ENCODE measurements around the gene CEP112. TPM values are rescaled to one million over a fixed set of nuclear protein-coding genes. Genes with fewer than 3 reads are reported as not detected.

CEP112 gene
- total and polyA plus RNA-seq, 9 of the 15 experiments (the other 6 are each of a cell fraction or from before 2014, with no cell fraction given): 0.84 TPM; not detected in 8

DNA sequence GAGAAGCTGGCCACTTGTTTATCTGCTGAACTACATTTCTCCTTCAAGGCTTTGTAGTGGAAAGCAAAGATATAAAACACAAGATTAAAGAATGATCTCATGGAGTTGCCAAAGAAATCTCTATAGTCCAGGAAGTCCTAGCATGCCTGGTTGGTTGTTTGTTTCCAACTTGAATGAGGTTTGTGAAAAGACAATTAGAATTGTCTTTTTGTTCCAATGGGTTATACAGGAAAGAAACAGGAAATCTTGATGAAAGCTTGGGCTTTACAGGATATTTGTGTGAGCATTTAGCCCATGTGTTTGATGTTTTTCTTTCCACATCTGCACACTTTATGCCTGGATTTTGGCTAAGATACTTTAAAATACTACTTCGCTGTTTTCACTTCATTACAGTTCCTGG is 273.4 kb downstream of the CEP112 start (continued):
- TF ChIP-seq, protein P1, sequence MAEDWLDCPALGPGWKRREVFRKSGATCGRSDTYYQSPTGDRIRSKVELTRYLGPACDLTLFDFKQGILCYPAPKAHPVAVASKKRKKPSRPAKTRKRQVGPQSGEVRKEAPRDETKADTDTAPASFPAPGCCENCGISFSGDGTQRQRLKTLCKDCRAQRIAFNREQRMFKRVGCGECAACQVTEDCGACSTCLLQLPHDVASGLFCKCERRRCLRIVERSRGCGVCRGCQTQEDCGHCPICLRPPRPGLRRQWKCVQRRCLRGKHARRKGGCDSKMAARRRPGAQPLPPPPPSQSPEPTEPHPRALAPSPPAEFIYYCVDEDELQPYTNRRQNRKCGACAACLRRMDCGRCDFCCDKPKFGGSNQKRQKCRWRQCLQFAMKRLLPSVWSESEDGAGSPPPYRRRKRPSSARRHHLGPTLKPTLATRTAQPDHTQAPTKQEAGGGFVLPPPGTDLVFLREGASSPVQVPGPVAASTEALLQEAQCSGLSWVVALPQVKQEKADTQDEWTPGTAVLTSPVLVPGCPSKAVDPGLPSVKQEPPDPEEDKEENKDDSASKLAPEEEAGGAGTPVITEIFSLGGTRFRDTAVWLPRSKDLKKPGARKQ (CRISPR knock-in tag; IDR thresholded peaks at IDR 0.05): no peak
- TF ChIP-seq NR3C1 (CRISPR knock-in tag; IDR thresholded peaks at IDR 0.05) (no peak), KDM2B (CRISPR knock-in tag; IDR thresholded peaks at IDR 0.05) (no peak), SP1 (CRISPR knock-in tag; IDR thresholded peaks at IDR 0.05) (no peak), RBM39 (optimal IDR thresholded peaks at IDR 0.05; ENCODE audit: low read depth, low read length) (no peak), ZBTB1 (CRISPR knock-in tag; IDR thresholded peaks at IDR 0.05; ENCODE audit: borderline replicate concordance, low read depth) (no peak), POLR2H (tag; IDR thresholded peaks at IDR 0.05; ENCODE audit: low read depth) (no peak), ELF2 (CRISPR knock-in tag; IDR thresholded peaks at IDR 0.05) (no peak), SREBF1 (IDR thresholded peaks at IDR 0.05; ENCODE audit: borderline replicate concordance, low read depth, low read length) (no peak)
- TF ChIP-seq, protein P2, sequence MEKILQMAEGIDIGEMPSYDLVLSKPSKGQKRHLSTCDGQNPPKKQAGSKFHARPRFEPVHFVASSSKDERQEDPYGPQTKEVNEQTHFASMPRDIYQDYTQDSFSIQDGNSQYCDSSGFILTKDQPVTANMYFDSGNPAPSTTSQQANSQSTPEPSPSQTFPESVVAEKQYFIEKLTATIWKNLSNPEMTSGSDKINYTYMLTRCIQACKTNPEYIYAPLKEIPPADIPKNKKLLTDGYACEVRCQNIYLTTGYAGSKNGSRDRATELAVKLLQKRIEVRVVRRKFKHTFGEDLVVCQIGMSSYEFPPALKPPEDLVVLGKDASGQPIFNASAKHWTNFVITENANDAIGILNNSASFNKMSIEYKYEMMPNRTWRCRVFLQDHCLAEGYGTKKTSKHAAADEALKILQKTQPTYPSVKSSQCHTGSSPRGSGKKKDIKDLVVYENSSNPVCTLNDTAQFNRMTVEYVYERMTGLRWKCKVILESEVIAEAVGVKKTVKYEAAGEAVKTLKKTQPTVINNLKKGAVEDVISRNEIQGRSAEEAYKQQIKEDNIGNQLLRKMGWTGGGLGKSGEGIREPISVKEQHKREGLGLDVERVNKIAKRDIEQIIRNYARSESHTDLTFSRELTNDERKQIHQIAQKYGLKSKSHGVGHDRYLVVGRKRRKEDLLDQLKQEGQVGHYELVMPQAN (IDR thresholded peaks at IDR 0.05; ENCODE audit: borderline replicate concordance): no peak
- TF ChIP-seq, protein P3, sequence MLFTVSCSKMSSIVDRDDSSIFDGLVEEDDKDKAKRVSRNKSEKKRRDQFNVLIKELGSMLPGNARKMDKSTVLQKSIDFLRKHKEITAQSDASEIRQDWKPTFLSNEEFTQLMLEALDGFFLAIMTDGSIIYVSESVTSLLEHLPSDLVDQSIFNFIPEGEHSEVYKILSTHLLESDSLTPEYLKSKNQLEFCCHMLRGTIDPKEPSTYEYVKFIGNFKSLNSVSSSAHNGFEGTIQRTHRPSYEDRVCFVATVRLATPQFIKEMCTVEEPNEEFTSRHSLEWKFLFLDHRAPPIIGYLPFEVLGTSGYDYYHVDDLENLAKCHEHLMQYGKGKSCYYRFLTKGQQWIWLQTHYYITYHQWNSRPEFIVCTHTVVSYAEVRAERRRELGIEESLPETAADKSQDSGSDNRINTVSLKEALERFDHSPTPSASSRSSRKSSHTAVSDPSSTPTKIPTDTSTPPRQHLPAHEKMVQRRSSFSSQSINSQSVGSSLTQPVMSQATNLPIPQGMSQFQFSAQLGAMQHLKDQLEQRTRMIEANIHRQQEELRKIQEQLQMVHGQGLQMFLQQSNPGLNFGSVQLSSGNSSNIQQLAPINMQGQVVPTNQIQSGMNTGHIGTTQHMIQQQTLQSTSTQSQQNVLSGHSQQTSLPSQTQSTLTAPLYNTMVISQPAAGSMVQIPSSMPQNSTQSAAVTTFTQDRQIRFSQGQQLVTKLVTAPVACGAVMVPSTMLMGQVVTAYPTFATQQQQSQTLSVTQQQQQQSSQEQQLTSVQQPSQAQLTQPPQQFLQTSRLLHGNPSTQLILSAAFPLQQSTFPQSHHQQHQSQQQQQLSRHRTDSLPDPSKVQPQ (CRISPR knock-in tag; IDR thresholded peaks at IDR 0.05; ENCODE audit: borderline replicate concordance): no peak
- TF ChIP-seq, protein P4, sequence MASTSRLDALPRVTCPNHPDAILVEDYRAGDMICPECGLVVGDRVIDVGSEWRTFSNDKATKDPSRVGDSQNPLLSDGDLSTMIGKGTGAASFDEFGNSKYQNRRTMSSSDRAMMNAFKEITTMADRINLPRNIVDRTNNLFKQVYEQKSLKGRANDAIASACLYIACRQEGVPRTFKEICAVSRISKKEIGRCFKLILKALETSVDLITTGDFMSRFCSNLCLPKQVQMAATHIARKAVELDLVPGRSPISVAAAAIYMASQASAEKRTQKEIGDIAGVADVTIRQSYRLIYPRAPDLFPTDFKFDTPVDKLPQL (IDR thresholded peaks at IDR 0.05; ENCODE audit: extremely low read depth, insufficient read length): no peak
